ENCODE results near the gene PDSS1.

GRCh38 chr10:26792758-26793495 lies 95.4 kb downstream of the PDSS1 start:
- no peak for TF ChIP-seq FOXM1 (IDR thresholded peaks at IDR 0.05; ENCODE audit: low read depth)
- no peak for TF ChIP-seq EP300 (IDR thresholded peaks at IDR 0.05; ENCODE audit: borderline replicate concordance in 1 of 2, low read depth in 1 of 2, low read length in 1 of 2)
- no peak for TF ChIP-seq RXRA (IDR thresholded peaks at IDR 0.05; ENCODE audit: borderline replicate concordance, low read depth)
- TF ChIP-seq EZH2phosphoT487 (IDR thresholded peaks at IDR 0.05; ENCODE audit: borderline replicate concordance, low read depth) = no peak
- TF ChIP-seq USF1 (IDR thresholded peaks at IDR 0.05; ENCODE audit: borderline replicate concordance, low read depth) = no peak

All from SK-N-SH (cell line).